Liver (tissue), 9 donors: ENCODE results near the gene ADAMTS7. TPM values are rescaled to one million over a fixed set of nuclear protein-coding genes. Genes with fewer than 3 reads are reported as not detected.
A peak's percentile ranks its signal among the peaks of the same experiment; 100 is the strongest.
"Not testable (repeated sequence)": the region's sequence is repeated elsewhere in the genome, so short reads cannot be mapped to it uniquely, and the experiment has no call there.

Experiments
- DNase-seq: peaks from one replicate; pipeline ENCODE4 v3.0.0-alpha.2; 2017; ENCODE audit warnings: low spot score
- H3K27ac ChIP-seq, 2 donors: one replicate each; pipeline ENCODE4 v1.7.0; 2013; ENCODE audit warnings: inconsistent platforms in 2 of 2, low read length in 2 of 2, control low read depth in 1 of 2, low read depth in 1 of 2, mild to moderate bottlenecking in 1 of 2
- H3K27me3 ChIP-seq, 4 donors: one replicate each; pipeline versions ENCODE4 v1.6.1 to v1.7.0; 2013; ENCODE audit warnings: low read length in 3 of 4, inconsistent platforms in 1 of 4, mild to moderate bottlenecking in 1 of 4, moderate library complexity in 1 of 4; ENCODE audit not compliant: control insufficient read depth in 4 of 4, insufficient read depth in 4 of 4
- H3K36me3 ChIP-seq, 4 donors: one replicate each; pipeline versions ENCODE4 v1.6.1 to v1.7.0; 2013; ENCODE audit warnings: low read length in 3 of 4, mild to moderate bottlenecking in 3 of 4, low read depth in 1 of 4, moderate library complexity in 1 of 4; ENCODE audit not compliant: control insufficient read depth in 4 of 4, insufficient read depth in 3 of 4
- H3K4me1 ChIP-seq, 4 donors: one replicate each; pipeline versions ENCODE4 v1.6.1 to v1.7.0; 2013; ENCODE audit warnings: low read length in 3 of 4, mild to moderate bottlenecking in 3 of 4, moderate library complexity in 1 of 4; ENCODE audit not compliant: control insufficient read depth in 4 of 4, insufficient read depth in 4 of 4
- H3K4me3 ChIP-seq, 3 donors: one replicate each; pipeline versions ENCODE4 v1.6.1 to v1.7.0; 2013; ENCODE audit warnings: low read length in 3 of 3, control low read depth in 1 of 3, low read depth in 1 of 3, mild to moderate bottlenecking in 1 of 3
- H3K9ac ChIP-seq, 2 donors: one replicate each; pipeline ENCODE4 v1.7.0; 2013; ENCODE audit warnings: low read length in 2 of 2, mild to moderate bottlenecking in 2 of 2, moderate library complexity in 2 of 2, control low read depth in 1 of 2, low read depth in 1 of 2
- H3K9me3 ChIP-seq, 4 donors: one replicate each; pipeline versions ENCODE4 v1.6.1 to v1.7.0; 2013; ENCODE audit warnings: low read length in 3 of 4; ENCODE audit not compliant: control insufficient read depth in 4 of 4
- CTCF ChIP-seq: fragments of 150-350 bp; IDR thresholded peaks from 2 replicates; pipeline ENCODE4 v1.5.1; 2017; ENCODE audit warnings: improper control_type of control experiment, low read depth, low read length; ENCODE audit not compliant: missing input control
- EGR1 ChIP-seq, 2 donors: IDR thresholded peaks; 2 replicates each; pipeline ENCODE4 v1.6.1; 2016 to 2018; ENCODE audit warnings: antibody characterized with exemption in 2 of 2, low read depth in 2 of 2
- FOXA2 ChIP-seq: IDR thresholded peaks from 2 replicates; pipeline ENCODE4 v1.6.1; 2016; ENCODE audit warnings: antibody characterized with exemption
- GABPA ChIP-seq, 2 donors: IDR thresholded peaks in 1 of 2; conservative IDR thresholded peaks in 1 of 2; 2 replicates each; pipeline ENCODE4 v1.6.1; 2016; ENCODE audit warnings: antibody characterized with exemption in 2 of 2, mild to moderate bottlenecking in 1 of 2, moderate library complexity in 1 of 2
- HNF4A ChIP-seq, 2 donors: conservative IDR thresholded peaks; 2 replicates each; pipeline ENCODE4 v1.6.1; 2016; ENCODE audit warnings: antibody characterized with exemption in 2 of 2, mild to moderate bottlenecking in 2 of 2
- HNF4G ChIP-seq: IDR thresholded peaks from 2 replicates; pipeline ENCODE4 v1.6.1; 2016; ENCODE audit warnings: antibody characterized with exemption
- JUND ChIP-seq, 2 donors: IDR thresholded peaks; 2 replicates each; pipeline ENCODE4 v1.6.1; 2016; ENCODE audit warnings: antibody characterized with exemption in 2 of 2
- RAD21 ChIP-seq, 2 donors: IDR thresholded peaks; 2 replicates each; pipeline ENCODE4 v1.6.1; 2016; ENCODE audit warnings: antibody characterized with exemption in 2 of 2, mild to moderate bottlenecking in 2 of 2
- REST ChIP-seq: IDR thresholded peaks from 2 replicates; pipeline ENCODE4 v1.6.1; 2016; ENCODE audit warnings: antibody characterized with exemption, mild to moderate bottlenecking
- RXRA ChIP-seq, 2 donors: IDR thresholded peaks; 2 replicates each; pipeline ENCODE4 v1.6.1; 2017 to 2018; ENCODE audit warnings: antibody characterized with exemption in 2 of 2, mild to moderate bottlenecking in 1 of 2
- SP1 ChIP-seq: IDR thresholded peaks from 2 replicates; pipeline ENCODE4 v1.6.1; 2018; ENCODE audit warnings: antibody characterized with exemption, mild to moderate bottlenecking
- TAF1 ChIP-seq: conservative IDR thresholded peaks from 2 replicates; pipeline ENCODE4 v1.6.1; 2016; ENCODE audit warnings: antibody characterized with exemption, mild to moderate bottlenecking
- YY1 ChIP-seq: IDR thresholded peaks from 2 replicates; pipeline ENCODE4 v1.6.1; 2016; ENCODE audit warnings: antibody characterized with exemption, mild to moderate bottlenecking
- ZBTB33 ChIP-seq: IDR thresholded peaks from 2 replicates; pipeline ENCODE4 v1.6.1; 2016; ENCODE audit warnings: antibody characterized with exemption
- WGBS: extraction: QIAGEN DNeasy Blood & Tissue Kit; methylation state at CpG from one replicate; pipeline ENCODE4 v1.1.7; 2013; 5-methylcytosine and 5-hydroxymethylcytosine counted together
- polyA plus RNA-seq, 2 donors: library from polyadenylated mRNA; stranded (reverse) in 1 of 2; unstranded in 1 of 2; fragments of 200-250 nt in 1 of 2; fragments of >200 nt in 1 of 2; fragmentation: Nextera tagmentation in 1 of 2; extraction: Ambion mirVana in 1 of 2; gene quantifications; one replicate each; pipeline versions ENCODE4 v1.2.1 to v1.2.3, GENCODE V29; 2013 to 2015
- total RNA-seq, 2 donors: library from RNA; depleted of rRNA; stranded (reverse); fragments of >200 nt; gene quantifications; one replicate each; pipeline ENCODE4 v1.2.3, GENCODE V29; 2014
- TF ChIP-seq, protein P1 (sequence below): IDR thresholded peaks from 2 replicates; pipeline ENCODE4 v1.6.1; 2016; ENCODE audit warnings: antibody characterized with exemption
- donor health status: healthy.
- donor health status: healthy.
- donor health status: healthy.
- donor health status: healthy.
- donor health status: healthy.

Gene ADAMTS7
- total and polyA plus RNA-seq, 4 donors: 0.13 to 2.4 (median 1.3) TPM

DNA sequence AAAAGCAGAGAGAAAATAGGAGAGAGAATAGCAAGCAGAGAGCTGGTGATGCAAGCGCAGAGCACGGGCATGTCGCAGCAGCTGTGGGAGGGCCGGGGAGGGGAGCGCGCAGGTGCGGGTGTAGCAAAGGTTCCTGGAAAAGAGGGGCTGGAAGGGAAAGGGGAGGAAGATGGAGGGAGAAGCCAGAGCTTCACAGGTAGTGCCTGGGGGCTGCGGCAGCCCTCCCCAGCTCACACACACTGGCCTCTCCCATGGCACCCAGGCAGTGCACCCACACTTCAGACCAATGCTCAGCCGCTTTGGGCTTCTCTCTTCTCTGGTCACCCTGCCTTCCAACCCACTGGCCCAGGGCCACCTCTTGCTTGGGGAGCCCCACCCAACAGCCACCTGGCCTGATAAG lies 72.1 kb downstream of the ADAMTS7 start (continued):
- TF ChIP-seq JUND (IDR thresholded peaks at IDR 0.05) (no peak), YY1 (no peak), SP1 (no peak), ZBTB33 (no peak)

- H3K4me1 ChIP-seq, H3K27ac ChIP-seq, H3K9ac ChIP-seq, H3K27me3 ChIP-seq, H3K36me3 ChIP-seq, H3K9me3 ChIP-seq, H3K4me3 ChIP-seq: not testable (repeated sequence)
- TF ChIP-seq RAD21 (IDR thresholded peaks at IDR 0.05) (peak in 1 of 2 donors; percentile 48), CTCF (peak; percentile 41)
- 57% methylated on average over 11 of the region's 11 CpGs for WGBS
- DNase-seq: peak; percentile 53
Measured at GRCh38 chr15:78737931-78738558, 73.2 kb downstream of the ADAMTS7 start.

GRCh38 chr15:78737187-78737820 lies 74.0 kb downstream of the ADAMTS7 start:
- H3K9ac ChIP-seq: no peak overlapping the region
- H3K27ac ChIP-seq: no peak overlapping the region
- H3K4me1 ChIP-seq: no peaks in the 10 kb centered on the region
- no peak for DNase-seq
- WGBS: 78% methylated on average over 9 of the region's 9 CpGs
- no peaks in the 10 kb centered on the region for H3K27me3 ChIP-seq
- no peaks in the 10 kb centered on the region for H3K9me3 ChIP-seq
- TF ChIP-seq RAD21 (IDR thresholded peaks at IDR 0.05) (no peak), CTCF (no peak), RXRA (IDR thresholded peaks at IDR 0.05) (no peak), TAF1 (no peak), GABPA (IDR thresholded peaks at IDR 0.05 in 1 of 2, conservative IDR thresholded peaks at IDR 0.05 in 1 of 2) (no peak), HNF4A (conservative IDR thresholded peaks at IDR 0.05) (no peak), REST (no peak), FOXA2 (no peak), JUND (IDR thresholded peaks at IDR 0.05) (no peak), HNF4G (no peak), EGR1 (IDR thresholded peaks at IDR 0.05; ENCODE audit: low read depth in 2 of 2) (no peak)
- TF ChIP-seq, protein P1, sequence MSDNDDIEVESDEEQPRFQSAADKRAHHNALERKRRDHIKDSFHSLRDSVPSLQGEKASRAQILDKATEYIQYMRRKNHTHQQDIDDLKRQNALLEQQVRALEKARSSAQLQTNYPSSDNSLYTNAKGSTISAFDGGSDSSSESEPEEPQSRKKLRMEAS: no peak
- H3K4me3 ChIP-seq: no peak overlapping the region
- no peaks in the 10 kb centered on the region for H3K36me3 ChIP-seq

- H3K27ac ChIP-seq, H3K9ac ChIP-seq, H3K36me3 ChIP-seq, H3K9me3 ChIP-seq, DNase-seq, H3K4me3 ChIP-seq, H3K27me3 ChIP-seq, H3K4me1 ChIP-seq: not testable (repeated sequence)
- WGBS: 81% methylated on average over 4 of the region's 4 CpGs
Measured at GRCh38 chr15:78736286-78736685, 75.0 kb downstream of the ADAMTS7 start.
